Measurements from ENCODE around the gene USF3. TPM values are rescaled to one million over a fixed set of nuclear protein-coding genes. Genes with fewer than 3 reads are reported as not detected.
A peak's percentile ranks its signal among the peaks of the same experiment; 100 is the strongest.

Gene USF3
- total and polyA plus RNA-seq, 2 of the 13 experiments (the other 11 are each of a cell fraction or from before 2014, with no cell fraction given) = 6.3 to 15.2 TPM

DNA sequence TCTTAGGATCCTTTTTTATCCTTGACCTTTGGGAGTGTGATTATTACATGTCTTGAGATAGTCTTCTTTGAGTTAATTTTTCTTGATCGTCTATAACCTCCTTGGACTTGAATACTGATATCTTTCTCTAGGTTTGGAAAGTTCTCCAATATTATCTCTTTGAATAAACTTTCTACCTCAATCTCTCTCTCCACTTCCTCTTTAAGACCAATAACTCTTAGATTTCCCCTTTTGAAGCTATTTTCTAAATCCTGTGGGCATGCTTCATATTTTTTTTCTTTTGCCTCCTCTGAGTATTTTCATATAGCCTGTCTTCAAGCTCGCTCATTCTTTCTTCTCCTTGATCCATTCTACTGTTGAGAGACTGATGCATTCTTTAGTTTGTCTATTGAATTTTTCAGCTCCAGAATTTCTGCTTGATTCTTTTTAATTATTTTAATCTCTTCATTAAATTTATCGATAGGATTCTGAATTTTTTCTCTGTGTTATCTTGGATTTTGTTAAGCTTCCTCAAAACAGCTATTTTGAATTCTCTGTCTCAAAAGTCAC, 12.1 kb downstream of the USF3 start:
- ChIA-PET CTCF (ENCODE audit: low intra/inter-chr PET ratio, low total read pairs) (no interaction called here), POLR2A (no interaction called here)
- TF ChIP-seq, protein P1, sequence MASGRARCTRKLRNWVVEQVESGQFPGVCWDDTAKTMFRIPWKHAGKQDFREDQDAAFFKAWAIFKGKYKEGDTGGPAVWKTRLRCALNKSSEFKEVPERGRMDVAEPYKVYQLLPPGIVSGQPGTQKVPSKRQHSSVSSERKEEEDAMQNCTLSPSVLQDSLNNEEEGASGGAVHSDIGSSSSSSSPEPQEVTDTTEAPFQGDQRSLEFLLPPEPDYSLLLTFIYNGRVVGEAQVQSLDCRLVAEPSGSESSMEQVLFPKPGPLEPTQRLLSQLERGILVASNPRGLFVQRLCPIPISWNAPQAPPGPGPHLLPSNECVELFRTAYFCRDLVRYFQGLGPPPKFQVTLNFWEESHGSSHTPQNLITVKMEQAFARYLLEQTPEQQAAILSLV (CRISPR knock-in tag; IDR thresholded peaks at IDR 0.05; ENCODE audit: borderline replicate concordance) = no peak
- TF ChIP-seq ZNF160 (CRISPR knock-in tag; IDR thresholded peaks at IDR 0.05) (peak; percentile 96), ZNF7 (CRISPR knock-in tag; IDR thresholded peaks at IDR 0.05) (no peak)
- in situ Hi-C loops (cut with HindIII; ENCODE audit: extremely low pct_ligation_motif_present, low pct_unique_long_range_greater_than_20kb) (no loop called here), intact Hi-C loops (cut with micrococcal nuclease; ENCODE audit: unreplicated experiment) (no loop called here)
- no peaks in the 10 kb centered on the region for H3K9me3 ChIP-seq (ENCODE audit: low read length)
- H2AFZ ChIP-seq (ENCODE audit: low read length) = no peak overlapping the region
- WGBS (ENCODE audit: low lambda C conversion rate) = 97% methylated on average over 3 of the region's 3 CpGs
- no peak overlapping the region for H3K9ac ChIP-seq (ENCODE audit: insufficient read depth, low read depth, low read length)
- H4K20me1 ChIP-seq (ENCODE audit: insufficient read depth, low read length) = no peaks in the 10 kb centered on the region
- H3K27me3 ChIP-seq (ENCODE audit: control insufficient read depth in 1 of 2, insufficient read depth in 2 of 2, low read length in 2 of 2) = no peaks in the 10 kb centered on the region
- no TSS peak for BruUV-seq (replicated peaks)
- H3K4me3 ChIP-seq (replicated peaks in 1 of 3; ENCODE audit: insufficient read depth in 1 of 3, low read depth in 2 of 3, low read length in 3 of 3) = no peak overlapping the region
- H3K27ac ChIP-seq (ENCODE audit: extremely low read length, insufficient read depth, low read length) = no peak overlapping the region
- peaks cover 22% of the 10 kb centered on the region for H3K79me2 ChIP-seq (ENCODE audit: insufficient read depth, low read length)
- H3K4me1 ChIP-seq (ENCODE audit: insufficient read depth, low read length) = peaks cover 21% of the 10 kb centered on the region
- FAIRE-seq (no peak), DNase-seq (ENCODE audit: low spot score) (no peak), ATAC-seq (no peak)
- H3K36me3 ChIP-seq (replicated peaks in 1 of 2; ENCODE audit: control insufficient read depth in 1 of 2, insufficient read depth in 2 of 2, low read length in 2 of 2) = peaks cover 0 to 4% of the 10 kb centered on the region in 2 experiments; a peak in 1 of 5 replicates
- no peak overlapping the region for H3K4me2 ChIP-seq (ENCODE audit: low read depth, low read length)

DNA sequence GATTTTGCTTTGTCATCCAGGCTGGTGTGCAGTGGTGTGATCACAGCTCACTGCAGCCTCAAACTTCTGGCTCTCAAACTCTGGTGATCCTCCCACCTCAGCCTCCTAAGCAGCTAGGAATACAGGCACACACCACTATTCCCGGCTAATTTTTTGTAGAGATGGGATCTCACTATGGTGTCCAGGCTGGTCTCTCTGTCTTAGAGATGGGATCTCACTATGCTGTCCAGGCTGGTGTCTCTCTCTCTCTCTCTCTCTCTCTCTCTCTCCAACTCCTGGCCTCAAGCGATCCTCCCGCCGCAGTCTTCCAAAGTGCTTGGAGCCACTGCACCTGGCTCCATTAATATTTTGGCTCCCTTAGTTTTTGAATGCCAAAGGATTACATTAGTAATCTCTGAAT, 17.7 kb downstream of the USF3 start:
- H3K27ac ChIP-seq (ENCODE audit: extremely low read length, insufficient read depth, low read length) = no peak overlapping the region
- TF ChIP-seq LCORL (IDR thresholded peaks at IDR 0.05) = no peak
- no peak for TF ChIP-seq LCORL (CRISPR knock-in tag; IDR thresholded peaks at IDR 0.05)
- TF ChIP-seq SP140L (CRISPR knock-in tag; IDR thresholded peaks at IDR 0.05; ENCODE audit: borderline replicate concordance) = no peak
- TF ChIP-seq, protein P2, sequence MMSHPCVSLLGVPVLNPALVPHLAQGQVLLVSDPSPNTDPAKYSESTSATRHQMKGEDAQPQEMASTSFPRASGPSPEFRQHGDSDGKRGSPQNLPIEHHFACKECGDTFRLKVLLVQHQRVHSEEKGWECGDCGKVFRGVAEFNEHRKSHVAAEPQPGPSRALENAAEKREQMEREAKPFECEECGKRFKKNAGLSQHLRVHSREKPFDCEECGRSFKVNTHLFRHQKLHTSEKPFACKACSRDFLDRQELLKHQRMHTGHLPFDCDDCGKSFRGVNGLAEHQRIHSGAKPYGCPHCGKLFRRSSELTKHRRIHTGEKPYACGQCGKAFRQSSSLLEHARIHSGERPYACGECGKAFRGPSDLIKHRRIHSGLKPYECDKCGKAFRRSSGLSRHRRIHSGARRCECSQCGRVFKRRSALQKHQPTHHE (CRISPR knock-in tag; IDR thresholded peaks at IDR 0.05; ENCODE audit: borderline replicate concordance) = no peak
- TF ChIP-seq, protein P3, sequence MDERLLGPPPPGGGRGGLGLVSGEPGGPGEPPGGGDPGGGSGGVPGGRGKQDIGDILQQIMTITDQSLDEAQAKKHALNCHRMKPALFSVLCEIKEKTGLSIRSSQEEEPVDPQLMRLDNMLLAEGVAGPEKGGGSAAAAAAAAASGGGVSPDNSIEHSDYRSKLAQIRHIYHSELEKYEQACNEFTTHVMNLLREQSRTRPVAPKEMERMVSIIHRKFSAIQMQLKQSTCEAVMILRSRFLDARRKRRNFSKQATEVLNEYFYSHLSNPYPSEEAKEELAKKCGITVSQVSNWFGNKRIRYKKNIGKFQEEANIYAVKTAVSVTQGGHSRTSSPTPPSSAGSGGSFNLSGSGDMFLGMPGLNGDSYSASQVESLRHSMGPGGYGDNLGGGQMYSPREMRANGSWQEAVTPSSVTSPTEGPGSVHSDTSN (CRISPR knock-in tag; IDR thresholded peaks at IDR 0.05) = no peak
- peak; percentile 84 for TF ChIP-seq ZNF121 (CRISPR knock-in tag; IDR thresholded peaks at IDR 0.05)
- TF ChIP-seq, protein P4, sequence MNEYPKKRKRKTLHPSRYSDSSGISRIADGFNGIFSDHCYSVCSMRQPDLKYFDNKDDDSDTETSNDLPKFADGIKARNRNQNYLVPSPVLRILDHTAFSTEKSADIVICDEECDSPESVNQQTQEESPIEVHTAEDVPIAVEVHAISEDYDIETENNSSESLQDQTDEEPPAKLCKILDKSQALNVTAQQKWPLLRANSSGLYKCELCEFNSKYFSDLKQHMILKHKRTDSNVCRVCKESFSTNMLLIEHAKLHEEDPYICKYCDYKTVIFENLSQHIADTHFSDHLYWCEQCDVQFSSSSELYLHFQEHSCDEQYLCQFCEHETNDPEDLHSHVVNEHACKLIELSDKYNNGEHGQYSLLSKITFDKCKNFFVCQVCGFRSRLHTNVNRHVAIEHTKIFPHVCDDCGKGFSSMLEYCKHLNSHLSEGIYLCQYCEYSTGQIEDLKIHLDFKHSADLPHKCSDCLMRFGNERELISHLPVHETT (CRISPR knock-in tag; conservative IDR thresholded peaks at IDR 0.05) = no peak
- TF ChIP-seq CENPX (CRISPR knock-in tag; IDR thresholded peaks at IDR 0.05) = no peak
- no peak for TF ChIP-seq ZNF264 (CRISPR knock-in tag; IDR thresholded peaks at IDR 0.05)
- ATAC-seq (no peak), DNase-seq (ENCODE audit: low spot score) (no peak), FAIRE-seq (no peak)
- CTCF ChIA-PET (ENCODE audit: low intra/inter-chr PET ratio, low total read pairs) = no interaction called here
- no peak overlapping the region for H3K4me2 ChIP-seq (ENCODE audit: low read depth, low read length)
- H3K9me3 ChIP-seq (ENCODE audit: low read length) = no peaks in the 10 kb centered on the region
- H3K36me3 ChIP-seq (replicated peaks in 1 of 2; ENCODE audit: control insufficient read depth in 1 of 2, insufficient read depth in 2 of 2, low read length in 2 of 2) = peaks cover 4 to 23% of the 10 kb centered on the region in 2 experiments; a peak in 4 of 5 replicates
- in situ Hi-C loops (cut with HindIII; ENCODE audit: extremely low pct_ligation_motif_present, low pct_unique_long_range_greater_than_20kb) = no loop called here
- no peak overlapping the region for H3K4me3 ChIP-seq (replicated peaks in 1 of 3; ENCODE audit: insufficient read depth in 1 of 3, low read depth in 2 of 3, low read length in 3 of 3)
- POLR2A ChIA-PET = no interaction called here
- 95% methylated on average over 4 of the region's 4 CpGs for WGBS (ENCODE audit: low lambda C conversion rate)
- H3K27me3 ChIP-seq (ENCODE audit: control insufficient read depth in 1 of 2, insufficient read depth in 2 of 2, low read length in 2 of 2) = no peaks in the 10 kb centered on the region
- no TSS peak for BruUV-seq (replicated peaks)
- no peaks in the 10 kb centered on the region for H3K79me2 ChIP-seq (ENCODE audit: insufficient read depth, low read length)
- H3K4me1 ChIP-seq (ENCODE audit: insufficient read depth, low read length) = no peaks in the 10 kb centered on the region
- no peaks in the 10 kb centered on the region for H4K20me1 ChIP-seq (ENCODE audit: insufficient read depth, low read length)
- H2AFZ ChIP-seq (ENCODE audit: low read length) = no peak overlapping the region
- H3K9ac ChIP-seq (ENCODE audit: insufficient read depth, low read depth, low read length) = no peak overlapping the region
- intact Hi-C loops (cut with micrococcal nuclease; ENCODE audit: unreplicated experiment) = no loop called here
